GM12878 (cell line): ENCODE measurements around the gene MPRIP. TPM values are rescaled to one million over a fixed set of nuclear protein-coding genes. Genes with fewer than 3 reads are reported as not detected.

Source experiments
- ATAC-seq: fragments of 200-7000 bp; cut with Tn5 transposase; 3 replicates; pipeline ENCODE4 v1.9.1; 2020; ENCODE audit warnings: mild to moderate bottlenecking, moderate library complexity
- BruUV-seq: library from RNA; stranded (reverse); fragments of 400-500 nt; replicated peaks from 2 replicates; lab custom pipeline; 2021; lab: Mats Ljungman, UMichigan
- CTCF ChIA-PET: fragments of 300-600 bp; sonication (Branson Sonifier 250); formaldehyde crosslinking; extraction: SDS; loops from one replicate; lab custom pipeline; 2021; ENCODE audit warnings: inconsistent platforms; lab: Yijun Ruan, JAX
- POLR2A ChIA-PET: fragments of 350-600 bp; formaldehyde crosslinking; extraction: SDS; loops from one replicate; lab custom pipeline; 2021; ENCODE audit warnings: inconsistent platforms; lab: Charles Lee
- RAD21 ChIA-PET: fragments of 300-600 bp; sonication (Branson Sonifier 250); formaldehyde crosslinking; loops from one replicate; lab custom pipeline; 2023; ENCODE audit warnings: antibody characterized with exemption; ENCODE audit not compliant: unreplicated experiment; lab: Charles Lee
- SMC1A ChIA-PET: fragments of 300-600 bp; sonication (Branson Sonifier 250); formaldehyde crosslinking; loops from one replicate; lab custom pipeline; 2023; ENCODE audit not compliant: unreplicated experiment, uncharacterized antibody; lab: Charles Lee
- DNase-seq: peaks from one replicate; pipeline ENCODE4 v3.0.0-alpha.2; 2011; ENCODE audit warnings: low read depth, low spot score
- FAIRE-seq: peaks from 3 replicates; lab custom pipeline; 2011; peaks lifted over from hg19 to GRCh38; lab: Jason Lieb, UNC
- H2AFZ ChIP-seq: 2 replicates; pipeline ENCODE4 v1.6.0; 2011; ENCODE audit warnings: low read depth, low read length, control low read depth; ENCODE audit not compliant: control insufficient read depth
- H3K27ac ChIP-seq: 2 replicates; pipeline ENCODE4 v1.5.1; 2011; ENCODE audit warnings: control low read depth; ENCODE audit not compliant: control insufficient read depth, insufficient read depth
- H3K27me3 ChIP-seq, 2 experiments: replicated peaks in 1 of 2; 2 replicates each; pipeline versions ENCODE4 v1.6.0 to v1.6.1; 2011; ENCODE audit warnings: low read length in 1 of 2; ENCODE audit not compliant: control insufficient read depth in 2 of 2, insufficient read depth in 2 of 2
- H3K36me3 ChIP-seq, 2 experiments: 2 replicates each; pipeline ENCODE4 v1.5.1; 2011; ENCODE audit warnings: low read length in 1 of 2; ENCODE audit not compliant: control insufficient read depth in 2 of 2, insufficient read depth in 2 of 2
- H3K4me1 ChIP-seq: 2 replicates; pipeline ENCODE4 v1.6.1; 2011; ENCODE audit warnings: mild to moderate bottlenecking, low read length, moderate library complexity, mixed read lengths; ENCODE audit not compliant: control insufficient read depth, insufficient read depth
- H3K4me2 ChIP-seq: 2 replicates; pipeline ENCODE4 v1.6.0; 2011; ENCODE audit warnings: control low read depth; ENCODE audit not compliant: control insufficient read depth, insufficient read depth
- H3K4me3 ChIP-seq: fragments of 200-600 bp; sonication (generic); 2 replicates; pipeline ENCODE4 v1.5.1; 2016
- H3K79me2 ChIP-seq: 2 replicates; pipeline ENCODE4 v1.6.0; 2011; ENCODE audit warnings: low read length; ENCODE audit not compliant: control insufficient read depth, insufficient read depth
- H3K9ac ChIP-seq: 2 replicates; pipeline ENCODE4 v1.8.0; 2011; ENCODE audit warnings: low read length, control low read depth, mixed read lengths; ENCODE audit not compliant: control insufficient read depth, insufficient read depth
- H3K9me3 ChIP-seq: replicated peaks from 3 replicates; pipeline ENCODE4 v1.5.1; 2011; ENCODE audit warnings: mild to moderate bottlenecking, low read length; ENCODE audit not compliant: control insufficient read depth, insufficient read depth
- H4K20me1 ChIP-seq: 2 replicates; pipeline ENCODE4 v1.6.0; 2011; ENCODE audit not compliant: control insufficient read depth, insufficient read depth
- BACH1 ChIP-seq: fragments of 450-650 bp; IDR thresholded peaks from 2 replicates; pipeline ENCODE4 v1.6.1; 2017; ENCODE audit warnings: mild to moderate bottlenecking, borderline replicate concordance
- BCL11A ChIP-seq: IDR thresholded peaks from 2 replicates; pipeline ENCODE4 v1.6.1; 2011; ENCODE audit warnings: low read depth, low read length
- CBFB ChIP-seq: IDR thresholded peaks from 2 replicates; pipeline ENCODE4 v1.6.1; 2016; ENCODE audit warnings: antibody characterized with exemption, low read depth
- DPF2 ChIP-seq: fragments of 450-650 bp; IDR thresholded peaks from 2 replicates; pipeline ENCODE4 v1.6.1; 2017; ENCODE audit warnings: mild to moderate bottlenecking
- FOXM1 ChIP-seq: IDR thresholded peaks from 2 replicates; pipeline ENCODE4 v1.6.1; 2012; ENCODE audit warnings: low read depth, mild to moderate bottlenecking, inconsistent platforms, low read length, moderate library complexity
- IKZF2 ChIP-seq, 2 experiments: fragments of 450-650 bp; IDR thresholded peaks; 2 replicates each; pipeline ENCODE4 v1.6.1; 2017; ENCODE audit warnings: mild to moderate bottlenecking in 2 of 2, moderate library complexity in 2 of 2
- RAD21 ChIP-seq: IDR thresholded peaks from 2 replicates; pipeline ENCODE4 v1.6.1; 2011; ENCODE audit warnings: mild to moderate bottlenecking, low read depth, low read length, moderate library complexity; ENCODE audit not compliant: insufficient read depth
- RBBP5 ChIP-seq: fragments of 200-600 bp; sonication (generic); conservative IDR thresholded peaks from 2 replicates; pipeline ENCODE4 v1.6.1; 2016
- RCOR1 ChIP-seq: conservative IDR thresholded peaks from 2 replicates; pipeline ENCODE4 v1.6.1; 2012; ENCODE audit warnings: low read depth, low read length, improper control_type of control experiment
- SPI1 ChIP-seq: IDR thresholded peaks from 2 replicates; pipeline ENCODE4 v1.6.1; 2011; ENCODE audit warnings: low read depth, mild to moderate bottlenecking, low read length, moderate library complexity, borderline replicate concordance; ENCODE audit not compliant: insufficient read depth
- STAT1 ChIP-seq: fragments of 450-650 bp; conservative IDR thresholded peaks from 2 replicates; pipeline ENCODE4 v1.6.1; 2014; ENCODE audit warnings: antibody characterized with exemption, mild to moderate bottlenecking
- SUPT20H ChIP-seq: IDR thresholded peaks from 2 replicates; pipeline ENCODE4 v1.6.1; 2011; ENCODE audit warnings: low read depth, mild to moderate bottlenecking, low read length, moderate library complexity, borderline replicate concordance; ENCODE audit not compliant: control insufficient read depth
- TCF12 ChIP-seq: IDR thresholded peaks from 2 replicates; pipeline ENCODE4 v1.6.1; 2011; ENCODE audit warnings: low read depth, mild to moderate bottlenecking, low read length
- YY1 ChIP-seq: IDR thresholded peaks from 2 replicates; pipeline ENCODE4 v1.6.1; 2011; ENCODE audit warnings: low read depth, mild to moderate bottlenecking, low read length
- whole genome bisulfite sequencing: methylation state at CpG from one replicate; pipeline ENCODE4 v1.1.6; 2016; ENCODE audit warnings: low lambda C conversion rate; ENCODE audit not compliant: insufficient replicate concordance, insufficient coverage; ENCODE audit errors: missing lambda C conversion rate; 5-methylcytosine and 5-hydroxymethylcytosine counted together
- in situ Hi-C: fragments of 300-500 bp; cut with MboI; formaldehyde crosslinking; loops from 9 replicates; pipeline ENCODE4 v1.14.3; 2018; ENCODE audit warnings: mixed read lengths
- intact Hi-C: fragments of 100-400 bp; cut with micrococcal nuclease; formaldehyde crosslinking; loops from one replicate; pipeline ENCODE4 v1.14.2; 2022; ENCODE audit not compliant: unreplicated experiment
- polyA plus RNA-seq, 11 experiments: library from polyadenylated mRNA; depleted of rRNA in 4 of 11; unstranded in 6 of 11; stranded (reverse) in 5 of 11; fragments of >200 nt; fragmentation: Nextera tagmentation in 4 of 11; fragmentation: Illumina TruSeq in 1 of 11; extraction: Ambion mirVana in 4 of 11; extraction: Trizol in 1 of 11; gene quantifications; 1 replicate in 1 of 11; 2 replicates in 10 of 11; pipeline versions ENCODE4 v1.2.1 to v1.2.3, GENCODE V29; 2011 to 2016; ENCODE audit warnings: inconsistent platforms in 2 of 11, missing spikeins in 2 of 11, low read depth in 1 of 11
- total RNA-seq, 4 experiments: library from RNA; depleted of rRNA in 3 of 4; stranded (reverse); fragments of >200 nt in 3 of 4; fragmentation: Illumina TruSeq in 1 of 4; extraction: Trizol in 1 of 4; gene quantifications; 2 replicates each; pipeline versions ENCODE4 v1.2.1 to v1.2.3, GENCODE V29; 2013 to 2021
- TF ChIP-seq, protein P1 (sequence below): fragments of 450-650 bp; IDR thresholded peaks from 2 replicates; pipeline ENCODE4 v1.6.1; 2017; ENCODE audit warnings: mild to moderate bottlenecking, moderate library complexity
- TF ChIP-seq, protein P2 (sequence below): IDR thresholded peaks from 2 replicates; pipeline ENCODE4 v1.6.1; 2012; ENCODE audit warnings: improper control_type of control experiment, low read depth, low read length; ENCODE audit not compliant: insufficient replicate concordance

The MPRIP gene
- total and polyA plus RNA-seq, 10 of the 15 experiments (the other 5 are each of a cell fraction or from before 2014, with no cell fraction given), result 16.5 to 168 (median 71.7) TPM

DNA sequence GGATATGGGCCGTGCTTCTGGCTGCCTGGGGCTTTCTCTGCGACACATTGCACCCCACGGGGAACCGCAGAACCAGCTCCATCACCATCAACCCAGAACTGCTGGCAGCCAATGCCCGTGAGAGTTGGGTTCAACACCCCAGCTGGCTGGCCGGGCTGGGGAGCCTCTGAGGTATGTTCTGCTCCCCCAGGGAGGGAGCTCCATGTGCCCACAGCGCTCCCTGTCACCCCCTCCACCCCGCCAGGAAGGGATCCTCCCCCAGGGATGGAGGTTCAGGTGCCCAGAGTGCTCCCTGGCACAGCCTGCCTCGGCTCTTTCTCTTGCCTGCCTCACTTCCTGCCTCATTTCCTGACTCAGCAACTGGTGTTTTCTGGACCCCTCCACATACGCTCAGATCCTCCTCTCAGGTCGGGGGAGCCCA is 24.2 kb upstream of the MPRIP start:
- DNase-seq, result no peak
- TF ChIP-seq RBBP5, result no peak
- no peak for TF ChIP-seq RAD21
- TF ChIP-seq IKZF2 (IDR thresholded peaks at IDR 0.05), result no peak
- TF ChIP-seq YY1, result no peak
- TF ChIP-seq STAT1, result no peak
- no peak for TF ChIP-seq DPF2
- no peak for TF ChIP-seq SPI1
- TF ChIP-seq, protein P1, sequence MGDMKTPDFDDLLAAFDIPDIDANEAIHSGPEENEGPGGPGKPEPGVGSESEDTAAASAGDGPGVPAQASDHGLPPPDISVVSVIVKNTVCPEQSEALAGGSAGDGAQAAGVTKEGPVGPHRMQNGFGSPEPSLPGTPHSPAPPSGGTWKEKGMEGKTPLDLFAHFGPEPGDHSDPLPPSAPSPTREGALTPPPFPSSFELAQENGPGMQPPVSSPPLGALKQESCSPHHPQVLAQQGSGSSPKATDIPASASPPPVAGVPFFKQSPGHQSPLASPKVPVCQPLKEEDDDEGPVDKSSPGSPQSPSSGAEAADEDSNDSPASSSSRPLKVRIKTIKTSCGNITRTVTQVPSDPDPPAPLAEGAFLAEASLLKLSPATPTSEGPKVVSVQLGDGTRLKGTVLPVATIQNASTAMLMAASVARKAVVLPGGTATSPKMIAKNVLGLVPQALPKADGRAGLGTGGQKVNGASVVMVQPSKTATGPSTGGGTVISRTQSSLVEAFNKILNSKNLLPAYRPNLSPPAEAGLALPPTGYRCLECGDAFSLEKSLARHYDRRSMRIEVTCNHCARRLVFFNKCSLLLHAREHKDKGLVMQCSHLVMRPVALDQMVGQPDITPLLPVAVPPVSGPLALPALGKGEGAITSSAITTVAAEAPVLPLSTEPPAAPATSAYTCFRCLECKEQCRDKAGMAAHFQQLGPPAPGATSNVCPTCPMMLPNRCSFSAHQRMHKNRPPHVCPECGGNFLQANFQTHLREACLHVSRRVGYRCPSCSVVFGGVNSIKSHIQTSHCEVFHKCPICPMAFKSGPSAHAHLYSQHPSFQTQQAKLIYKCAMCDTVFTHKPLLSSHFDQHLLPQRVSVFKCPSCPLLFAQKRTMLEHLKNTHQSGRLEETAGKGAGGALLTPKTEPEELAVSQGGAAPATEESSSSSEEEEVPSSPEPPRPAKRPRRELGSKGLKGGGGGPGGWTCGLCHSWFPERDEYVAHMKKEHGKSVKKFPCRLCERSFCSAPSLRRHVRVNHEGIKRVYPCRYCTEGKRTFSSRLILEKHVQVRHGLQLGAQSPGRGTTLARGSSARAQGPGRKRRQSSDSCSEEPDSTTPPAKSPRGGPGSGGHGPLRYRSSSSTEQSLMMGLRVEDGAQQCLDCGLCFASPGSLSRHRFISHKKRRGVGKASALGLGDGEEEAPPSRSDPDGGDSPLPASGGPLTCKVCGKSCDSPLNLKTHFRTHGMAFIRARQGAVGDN, result no peak
- no peak for TF ChIP-seq RCOR1
- TF ChIP-seq BACH1, result no peak
- TF ChIP-seq CBFB, result no peak
- TF ChIP-seq FOXM1, result no peak
- no peak for TF ChIP-seq BCL11A
- no peak for TF ChIP-seq TCF12
- TF ChIP-seq, protein P2, sequence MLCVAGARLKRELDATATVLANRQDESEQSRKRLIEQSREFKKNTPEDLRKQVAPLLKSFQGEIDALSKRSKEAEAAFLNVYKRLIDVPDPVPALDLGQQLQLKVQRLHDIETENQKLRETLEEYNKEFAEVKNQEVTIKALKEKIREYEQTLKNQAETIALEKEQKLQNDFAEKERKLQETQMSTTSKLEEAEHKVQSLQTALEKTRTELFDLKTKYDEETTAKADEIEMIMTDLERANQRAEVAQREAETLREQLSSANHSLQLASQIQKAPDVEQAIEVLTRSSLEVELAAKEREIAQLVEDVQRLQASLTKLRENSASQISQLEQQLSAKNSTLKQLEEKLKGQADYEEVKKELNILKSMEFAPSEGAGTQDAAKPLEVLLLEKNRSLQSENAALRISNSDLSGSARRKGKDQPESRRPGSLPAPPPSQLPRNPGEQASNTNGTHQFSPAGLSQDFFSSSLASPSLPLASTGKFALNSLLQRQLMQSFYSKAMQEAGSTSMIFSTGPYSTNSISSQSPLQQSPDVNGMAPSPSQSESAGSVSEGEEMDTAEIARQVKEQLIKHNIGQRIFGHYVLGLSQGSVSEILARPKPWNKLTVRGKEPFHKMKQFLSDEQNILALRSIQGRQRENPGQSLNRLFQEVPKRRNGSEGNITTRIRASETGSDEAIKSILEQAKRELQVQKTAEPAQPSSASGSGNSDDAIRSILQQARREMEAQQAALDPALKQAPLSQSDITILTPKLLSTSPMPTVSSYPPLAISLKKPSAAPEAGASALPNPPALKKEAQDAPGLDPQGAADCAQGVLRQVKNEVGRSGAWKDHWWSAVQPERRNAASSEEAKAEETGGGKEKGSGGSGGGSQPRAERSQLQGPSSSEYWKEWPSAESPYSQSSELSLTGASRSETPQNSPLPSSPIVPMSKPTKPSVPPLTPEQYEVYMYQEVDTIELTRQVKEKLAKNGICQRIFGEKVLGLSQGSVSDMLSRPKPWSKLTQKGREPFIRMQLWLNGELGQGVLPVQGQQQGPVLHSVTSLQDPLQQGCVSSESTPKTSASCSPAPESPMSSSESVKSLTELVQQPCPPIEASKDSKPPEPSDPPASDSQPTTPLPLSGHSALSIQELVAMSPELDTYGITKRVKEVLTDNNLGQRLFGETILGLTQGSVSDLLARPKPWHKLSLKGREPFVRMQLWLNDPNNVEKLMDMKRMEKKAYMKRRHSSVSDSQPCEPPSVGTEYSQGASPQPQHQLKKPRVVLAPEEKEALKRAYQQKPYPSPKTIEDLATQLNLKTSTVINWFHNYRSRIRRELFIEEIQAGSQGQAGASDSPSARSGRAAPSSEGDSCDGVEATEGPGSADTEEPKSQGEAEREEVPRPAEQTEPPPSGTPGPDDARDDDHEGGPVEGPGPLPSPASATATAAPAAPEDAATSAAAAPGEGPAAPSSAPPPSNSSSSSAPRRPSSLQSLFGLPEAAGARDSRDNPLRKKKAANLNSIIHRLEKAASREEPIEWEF, result no peak
- no peak for TF ChIP-seq SUPT20H

More for the DNA sequence above, 24.2 kb upstream of the MPRIP start:
- Histone ChIP-seq H3K79me2 (no peaks in the 10 kb centered on the region), H3K4me2 (no peak overlapping the region), H3K9me3 (no peaks in the 10 kb centered on the region), H3K27me3 (no peaks in the 10 kb centered on the region; a peak in 1 of 4 replicates), H3K36me3 (no peaks in the 10 kb centered on the region), H3K4me3 (no peak overlapping the region), H3K4me1 (peaks cover 10% of the 10 kb centered on the region), H3K27ac (no peak overlapping the region), H4K20me1 (no peaks in the 10 kb centered on the region), H3K9ac (no peak overlapping the region), H2AFZ (peak overlapping the region; percentile 12; the same call in 1 of the 2 replicates)
- RAD21 ChIA-PET, result no interaction called here
- WGBS, result 37% methylated on average over 11 of the region's 11 CpGs
- CTCF ChIA-PET, result interaction anchor here (2.0 kb wide), 1 partner anchor 35 kb away, joined by 6 read pairs; no protein-coding TSS in a partner anchor
- in situ Hi-C loops (no loop called here), intact Hi-C loops (no loop called here)
- no TSS peak for BruUV-seq
- no peak for FAIRE-seq
- POLR2A ChIA-PET, result no interaction called here
- ATAC-seq, result no peak
- SMC1A ChIA-PET, result no interaction called here
